Measurements from ENCODE around the gene LIPE.

LIPE gene

DNA sequence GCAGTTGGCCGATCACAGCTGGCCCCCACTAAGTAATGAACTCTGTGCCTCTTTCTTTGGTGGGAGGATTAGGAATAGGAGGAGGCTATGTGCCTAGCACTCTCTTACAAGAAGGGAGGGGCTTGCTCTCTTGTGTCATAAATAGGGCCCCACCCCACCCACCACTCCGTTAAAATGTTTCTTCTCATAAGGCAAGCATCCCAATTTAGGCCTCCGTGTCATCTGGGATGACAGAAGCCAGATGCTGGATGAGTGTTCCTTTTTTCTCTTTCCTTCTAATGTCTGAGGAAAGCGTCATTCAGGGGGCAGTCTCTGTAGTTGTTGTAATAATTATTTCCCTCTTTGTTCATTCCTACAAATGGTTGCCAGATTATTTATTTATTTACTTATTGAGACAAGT is at the start of gene LIPE:
TSS of gene LIPE (minus strand) at position 76 of the 400 bp plus-strand sequence. CDS start 239 bp downstream, outside the sequence.
- no peak for TF ChIP-seq JUND (IDR thresholded peaks at IDR 0.05; ENCODE audit: low read depth)
- no peak for DNase-seq (ENCODE audit: low read depth in 1 of 2, low spot score in 1 of 2)
- in situ Hi-C loops (cut with HindIII; ENCODE audit: low pct_unique_long_range_greater_than_20kb, low sequenced_read_pairs) = no loop called here

GRCh38 chr19:42475366-42475765 is 48.2 kb upstream of the LIPE start:
- DNase-seq (ENCODE audit: low read depth in 1 of 2, low spot score in 1 of 2) = no peak
- no peak for TF ChIP-seq JUND (IDR thresholded peaks at IDR 0.05; ENCODE audit: low read depth)
- in situ Hi-C loops (cut with HindIII; ENCODE audit: low pct_unique_long_range_greater_than_20kb, low sequenced_read_pairs) = no loop called here

- no peak for TF ChIP-seq JUND (IDR thresholded peaks at IDR 0.05; ENCODE audit: low read depth)
- in situ Hi-C loops (cut with HindIII; ENCODE audit: low pct_unique_long_range_greater_than_20kb, low sequenced_read_pairs) = no loop called here
- DNase-seq (ENCODE audit: low read depth in 1 of 2, low spot score in 1 of 2) = no peak
Measured at GRCh38 chr19:42474743-42475142, 47.6 kb upstream of the LIPE start.

DNA sequence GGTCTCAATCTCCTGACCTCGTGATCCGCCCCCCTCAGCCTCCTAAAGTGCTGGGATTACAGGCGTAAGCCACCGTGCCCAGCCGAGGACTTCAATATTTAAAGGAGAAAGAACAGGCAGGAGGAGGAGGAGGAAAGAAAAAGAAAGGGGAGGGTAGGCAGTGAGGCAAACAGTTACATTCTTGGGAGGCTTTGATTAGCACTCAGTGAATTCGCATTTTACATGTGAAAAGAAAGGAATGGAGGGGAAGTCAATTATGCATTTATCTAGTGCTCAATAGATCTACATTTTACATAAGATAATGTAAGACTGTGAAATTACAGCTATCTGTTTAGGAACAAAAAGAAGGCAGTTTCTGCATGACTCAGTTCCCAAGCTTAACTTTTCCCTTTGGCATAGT is 46.5 kb upstream of the LIPE start:
- no peak for TF ChIP-seq JUND (IDR thresholded peaks at IDR 0.05; ENCODE audit: low read depth)
- no peak for DNase-seq (ENCODE audit: low read depth in 1 of 2, low spot score in 1 of 2)
- in situ Hi-C loops (cut with HindIII; ENCODE audit: low pct_unique_long_range_greater_than_20kb, low sequenced_read_pairs) = no loop called here

GRCh38 chr19:42472402-42473147 is 45.4 kb upstream of the LIPE start:
- in situ Hi-C loops (cut with HindIII; ENCODE audit: low pct_unique_long_range_greater_than_20kb, low sequenced_read_pairs) = no loop called here
- no peak for TF ChIP-seq JUND (IDR thresholded peaks at IDR 0.05; ENCODE audit: low read depth)
- no peak for DNase-seq (ENCODE audit: low read depth in 1 of 2, low spot score in 1 of 2)

DNA sequence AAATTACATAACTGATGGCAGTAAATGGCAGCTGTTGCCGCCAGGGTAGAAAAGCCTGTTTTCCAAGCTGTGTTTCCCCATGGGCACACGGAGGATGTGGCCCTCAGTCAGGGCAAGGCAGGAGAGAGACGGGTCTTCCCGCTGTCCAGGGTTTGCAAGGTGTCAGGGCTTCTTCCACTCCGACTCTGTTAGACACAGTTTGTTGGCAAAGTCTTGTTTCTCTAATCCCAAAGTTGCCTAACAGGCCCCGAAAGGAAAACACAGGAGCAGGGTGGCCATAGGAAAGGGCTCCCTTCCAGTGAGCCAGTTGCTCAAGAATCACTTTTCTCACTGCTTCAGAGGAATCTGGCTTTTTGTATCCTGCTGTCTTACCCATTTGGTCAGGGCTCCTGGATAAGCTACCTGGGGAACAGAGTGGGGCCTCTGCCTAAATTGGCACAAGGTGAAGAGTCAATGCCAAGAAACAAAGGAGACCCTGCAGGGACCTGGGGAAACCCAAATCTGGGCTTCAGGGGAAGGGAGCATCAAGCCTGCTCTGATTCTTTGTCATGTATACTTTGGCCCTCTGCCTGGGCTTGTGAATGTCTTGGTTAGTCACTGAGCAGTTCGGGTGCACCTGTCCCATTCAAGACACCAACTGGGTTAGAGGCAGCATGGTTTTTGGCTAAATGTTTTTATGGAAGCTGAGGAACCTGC is 44.5 kb upstream of the LIPE start:
- in situ Hi-C loops (cut with HindIII; ENCODE audit: low pct_unique_long_range_greater_than_20kb, low sequenced_read_pairs) = no loop called here
- peak in 1 of 2 experiments; percentile 83 for DNase-seq (ENCODE audit: low read depth in 1 of 2, low spot score in 1 of 2)
- no peak for TF ChIP-seq JUND (IDR thresholded peaks at IDR 0.05; ENCODE audit: low read depth)

DNA sequence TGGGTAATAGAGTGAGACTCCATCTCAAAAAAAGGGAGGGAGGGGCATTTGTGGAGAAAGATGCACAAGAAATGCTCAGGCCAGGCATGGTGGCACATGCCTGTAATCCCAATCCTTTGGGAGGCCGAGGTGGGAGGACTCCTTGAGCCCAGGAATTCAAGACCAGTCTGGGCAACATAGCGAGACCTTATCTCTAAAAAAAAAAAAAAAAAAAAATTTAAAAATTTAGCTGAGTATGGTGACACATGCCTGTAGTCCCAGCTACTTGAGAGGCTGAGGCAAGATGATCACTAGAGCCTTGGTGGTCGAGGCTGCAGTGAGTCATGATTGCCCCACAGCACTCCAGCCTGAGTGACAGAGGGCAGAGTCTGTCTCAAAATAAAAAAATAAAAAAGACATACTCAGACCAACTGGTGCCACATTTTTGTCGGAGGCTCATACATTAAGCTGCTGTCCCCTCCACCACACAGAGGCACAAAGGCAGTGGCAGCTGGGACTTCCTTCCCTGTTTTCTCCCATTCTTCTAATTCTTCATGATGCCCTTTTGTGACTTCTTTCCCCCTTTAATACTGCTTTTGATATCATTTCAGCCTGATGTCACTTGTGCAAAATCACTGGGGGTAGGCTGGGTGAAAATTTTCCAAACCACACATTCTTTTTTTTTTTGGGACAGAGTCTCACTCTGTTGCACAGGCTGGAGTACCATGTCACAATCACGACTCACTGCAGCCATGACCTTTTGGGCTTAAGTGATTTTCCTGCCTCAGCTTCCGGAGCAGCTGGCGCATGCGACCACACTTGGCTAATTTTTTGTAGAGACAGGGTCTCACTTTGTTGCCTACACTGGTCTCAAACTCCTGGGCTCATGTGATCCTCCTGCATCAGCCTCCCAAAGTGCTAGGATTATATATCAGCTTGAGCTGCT is 42.4 kb upstream of the LIPE start:
- in situ Hi-C loops (cut with HindIII; ENCODE audit: low pct_unique_long_range_greater_than_20kb, low sequenced_read_pairs) = no loop called here
- no peak for TF ChIP-seq JUND (IDR thresholded peaks at IDR 0.05; ENCODE audit: low read depth)
- DNase-seq (ENCODE audit: low read depth in 1 of 2, low spot score in 1 of 2) = no peak

DNA sequence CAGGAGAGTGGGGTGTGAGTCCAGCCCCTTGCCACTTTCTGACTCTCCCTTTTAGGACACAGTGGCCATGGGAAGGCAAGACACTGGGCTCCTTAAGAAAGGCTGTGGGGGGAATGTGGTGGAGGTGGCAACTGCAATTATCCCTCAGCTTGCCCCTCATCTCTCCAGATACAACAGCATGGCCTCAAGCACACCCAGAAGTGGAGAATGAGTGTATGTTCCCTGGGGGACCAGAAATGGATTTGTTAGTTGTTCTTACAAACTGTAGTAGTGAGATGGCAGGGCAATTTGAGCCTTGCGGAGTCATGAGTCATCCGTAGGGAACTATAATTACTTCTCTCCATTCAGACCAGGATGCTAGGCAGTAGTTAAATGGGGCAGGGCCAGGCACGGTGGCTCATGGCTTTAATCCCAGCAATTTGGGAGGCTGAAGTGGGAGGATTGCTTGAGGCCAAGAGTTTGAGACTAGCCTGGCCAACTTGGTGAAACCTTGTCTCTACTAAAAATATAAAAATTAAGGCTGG is 41.1 kb upstream of the LIPE start:
- TF ChIP-seq JUND (IDR thresholded peaks at IDR 0.05; ENCODE audit: low read depth) = no peak
- DNase-seq (ENCODE audit: low read depth in 1 of 2, low spot score in 1 of 2) = no peak
- in situ Hi-C loops (cut with HindIII; ENCODE audit: low pct_unique_long_range_greater_than_20kb, low sequenced_read_pairs) = no loop called here

DNA sequence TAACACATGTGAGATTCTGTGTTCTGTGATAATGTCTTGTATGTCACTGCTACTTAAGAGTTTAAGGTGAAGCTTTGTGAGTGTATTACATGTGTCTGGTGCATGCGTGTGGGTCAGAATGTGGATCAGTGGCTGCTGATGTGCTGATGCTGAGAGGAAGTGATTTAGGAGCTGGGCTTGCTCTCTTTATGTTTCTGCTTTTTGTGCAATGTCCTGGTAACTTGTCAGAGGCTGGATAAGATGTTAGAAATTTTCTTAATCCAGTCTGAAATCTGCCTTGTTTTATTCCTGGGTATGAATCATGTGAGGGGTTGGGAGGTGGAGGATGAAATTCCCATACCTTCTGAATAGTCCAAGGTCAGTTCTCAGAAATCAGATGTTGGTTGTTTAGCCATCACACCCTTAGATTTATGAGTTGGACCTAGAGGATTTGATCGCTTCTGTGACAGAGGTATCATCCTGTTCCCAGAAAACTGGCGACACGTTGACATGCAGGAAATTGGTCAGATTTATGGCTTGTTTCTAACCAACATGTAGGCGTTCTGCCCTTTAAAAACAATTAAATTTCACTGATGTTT is 40.1 kb upstream of the LIPE start:
- DNase-seq (ENCODE audit: low read depth in 1 of 2, low spot score in 1 of 2) = no peak
- TF ChIP-seq JUND (IDR thresholded peaks at IDR 0.05; ENCODE audit: low read depth) = no peak
- in situ Hi-C loops (cut with HindIII; ENCODE audit: low pct_unique_long_range_greater_than_20kb, low sequenced_read_pairs) = no loop called here

DNA sequence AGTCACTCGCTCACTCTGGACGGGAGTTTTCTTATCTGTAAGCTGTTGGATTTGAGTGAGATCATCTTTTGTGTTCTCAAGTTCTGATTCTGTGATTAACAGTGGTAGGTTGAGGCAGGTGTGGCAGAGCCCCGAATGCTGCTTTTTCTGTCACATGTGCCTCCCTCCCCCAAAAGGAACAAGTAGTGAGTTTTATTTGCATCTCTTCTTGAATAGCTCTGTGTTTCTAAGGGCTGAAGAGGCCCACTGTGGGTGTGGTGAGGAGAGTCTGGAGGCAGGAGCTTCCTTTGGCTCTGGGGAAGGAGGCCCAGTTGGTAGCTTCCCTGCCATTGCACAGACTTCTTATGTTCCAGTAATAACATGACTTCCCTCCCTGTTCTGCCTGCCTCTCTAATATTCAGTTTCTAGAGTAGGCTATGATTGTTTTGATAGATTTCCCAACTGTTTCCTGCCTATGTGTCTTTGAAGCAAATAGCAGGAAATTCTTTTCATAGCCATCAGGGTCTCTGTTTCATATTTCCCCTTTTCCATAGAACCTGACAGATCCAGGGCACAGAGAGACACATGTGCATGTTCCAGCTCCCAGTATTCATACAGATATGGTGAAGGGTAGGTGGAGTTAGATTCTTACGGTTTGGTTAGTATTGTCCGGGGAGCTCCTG is 39.5 kb upstream of the LIPE start:
- no peak for TF ChIP-seq JUND (IDR thresholded peaks at IDR 0.05; ENCODE audit: low read depth)

GRCh38 chr19:42465827-42466280 is 38.7 kb upstream of the LIPE start:
- DNase-seq (ENCODE audit: low read depth in 1 of 2, low spot score in 1 of 2) = no peak
- no peak for TF ChIP-seq JUND (IDR thresholded peaks at IDR 0.05; ENCODE audit: low read depth)
- in situ Hi-C loops (cut with HindIII; ENCODE audit: low pct_unique_long_range_greater_than_20kb, low sequenced_read_pairs) = no loop called here

More for the DNA sequence above, 39.5 kb upstream of the LIPE start:
- DNase-seq (ENCODE audit: low read depth in 1 of 2, low spot score in 1 of 2) = no peak
- in situ Hi-C loops (cut with HindIII; ENCODE audit: low pct_unique_long_range_greater_than_20kb, low sequenced_read_pairs) = no loop called here
